ENCODE data around the gene COMMD8.

DNA sequence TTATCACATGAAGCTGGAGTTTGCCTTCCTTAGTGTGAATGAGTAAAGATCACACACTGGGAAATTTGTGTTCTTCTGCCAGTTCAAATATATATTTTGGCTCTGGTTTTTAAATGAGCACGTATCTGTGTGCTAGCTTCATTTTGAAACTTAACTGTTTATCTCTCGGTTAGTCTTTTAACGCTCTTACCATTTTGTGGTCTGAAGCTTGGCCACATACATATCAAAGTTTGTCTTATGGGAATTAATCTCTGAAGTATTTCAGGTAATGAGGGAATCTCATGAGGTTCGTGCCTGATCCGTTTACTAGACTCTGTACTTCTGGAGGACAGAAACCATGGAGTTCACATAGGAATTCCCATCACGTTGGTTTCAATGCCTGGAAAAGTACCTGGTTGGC, 35.4 kb upstream of the COMMD8 start:
- TF ChIP-seq CTCF (conservative IDR thresholded peaks at IDR 0.05) (no peak), ZFX (IDR thresholded peaks at IDR 0.05) (no peak)
